ENCODE results near the gene SPDYE8.
"Not testable (repeated sequence)": the region's sequence is repeated elsewhere in the genome, so short reads cannot be mapped to it uniquely, and the experiment has no call there.

Gene SPDYE8

DNA sequence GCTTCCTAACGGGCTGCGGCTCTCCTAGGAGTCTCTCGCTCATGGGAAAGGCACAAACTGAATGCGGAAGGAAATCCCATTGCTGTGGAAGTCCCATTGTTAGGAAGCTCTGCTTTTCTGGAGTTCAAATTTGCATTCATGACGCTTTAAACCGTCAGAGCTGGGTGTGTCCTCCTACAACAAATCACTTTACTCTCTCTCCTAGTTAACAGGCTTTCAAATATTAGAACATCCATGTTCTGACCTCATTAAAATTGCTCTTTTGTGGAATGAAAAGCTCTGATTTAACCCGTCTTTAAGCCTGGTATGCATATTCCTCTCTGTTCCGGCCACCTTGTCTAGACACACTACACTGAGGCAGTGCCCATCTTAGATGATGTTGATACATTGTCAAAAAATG, at the start of gene SPDYE8:
Gene SPDYE8, minus strand, starts transcription at position 101 of the 400 bp plus-strand sequence. CDS start 1,800 bp downstream, outside the sequence.
- H3K27ac ChIP-seq (ENCODE audit: poor library complexity, severe bottlenecking); DNase-seq (ENCODE audit: low spot score); ATAC-seq (ENCODE audit: low read depth): not testable (repeated sequence)

GRCh38 chr7:73057811-73058210, 28.2 kb upstream of the SPDYE8 start, which contains the start of gene SPDYE11:
Gene SPDYE11 (minus strand): TSS chr7:73057911. CDS start chr7:73056111, 1,800 bp downstream.
- not testable (repeated sequence) for DNase-seq (ENCODE audit: low spot score); H3K27ac ChIP-seq (ENCODE audit: poor library complexity, severe bottlenecking); H3K4me3 ChIP-seq (ENCODE audit: severe bottlenecking); H3K9me3 ChIP-seq (ENCODE audit: severe bottlenecking); ATAC-seq (ENCODE audit: low read depth); H3K27me3 ChIP-seq (ENCODE audit: insufficient read depth, poor library complexity, severe bottlenecking); H3K36me3 ChIP-seq (ENCODE audit: low read depth); H3K4me1 ChIP-seq (ENCODE audit: insufficient read depth, poor library complexity, severe bottlenecking)

More for the DNA sequence above, at the start of gene SPDYE8:
- H3K9me3 ChIP-seq (ENCODE audit: severe bottlenecking); H3K36me3 ChIP-seq (ENCODE audit: low read depth); H3K27me3 ChIP-seq (ENCODE audit: insufficient read depth, poor library complexity, severe bottlenecking); H3K4me1 ChIP-seq (ENCODE audit: insufficient read depth, poor library complexity, severe bottlenecking); H3K4me3 ChIP-seq (ENCODE audit: severe bottlenecking): not testable (repeated sequence)

- not testable (repeated sequence) for H3K4me3 ChIP-seq (ENCODE audit: severe bottlenecking); H3K36me3 ChIP-seq (ENCODE audit: low read depth); DNase-seq (ENCODE audit: low spot score); H3K27me3 ChIP-seq (ENCODE audit: insufficient read depth, poor library complexity, severe bottlenecking); H3K9me3 ChIP-seq (ENCODE audit: severe bottlenecking); ATAC-seq (ENCODE audit: low read depth); H3K4me1 ChIP-seq (ENCODE audit: insufficient read depth, poor library complexity, severe bottlenecking)
- H3K27ac ChIP-seq (ENCODE audit: poor library complexity, severe bottlenecking): peak overlapping the region; percentile 68
These were observed 23.1 kb downstream of the SPDYE8 start for GRCh38 chr7:73006491-73006890.

- H3K27ac ChIP-seq (ENCODE audit: poor library complexity, severe bottlenecking): peak overlapping the region; percentile 68
These were observed 23.7 kb downstream of the SPDYE8 start for GRCh38 chr7:73005693-73006447.

DNA sequence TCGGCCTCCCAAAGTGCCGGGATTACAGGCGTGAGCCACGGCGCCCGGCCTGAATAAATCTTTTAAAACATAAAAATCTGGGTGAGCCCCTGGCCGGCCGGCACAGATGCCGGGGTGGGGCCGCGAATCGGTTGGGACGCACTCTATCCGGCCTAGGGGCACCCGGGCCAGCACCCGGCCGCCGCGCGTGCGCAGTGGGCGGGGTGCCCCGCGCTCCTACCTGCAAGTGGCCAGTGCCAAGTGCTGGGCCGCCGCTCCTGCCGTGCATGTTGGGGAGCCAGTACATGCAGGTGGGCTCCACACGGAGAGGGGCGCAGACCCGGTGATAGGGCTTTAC, 24.2 kb downstream of the SPDYE8 start:
- not testable (repeated sequence) for H3K4me1 ChIP-seq (ENCODE audit: insufficient read depth, poor library complexity, severe bottlenecking); H3K27me3 ChIP-seq (ENCODE audit: insufficient read depth, poor library complexity, severe bottlenecking); H3K9me3 ChIP-seq (ENCODE audit: severe bottlenecking); H3K36me3 ChIP-seq (ENCODE audit: low read depth)
- ATAC-seq (ENCODE audit: low read depth) (peak; percentile 87), DNase-seq (ENCODE audit: low spot score) (peak; percentile 64)
- Histone ChIP-seq H3K27ac (ENCODE audit: poor library complexity, severe bottlenecking) (peak overlapping the region; percentile 68), H3K4me3 (ENCODE audit: severe bottlenecking) (peak overlapping the region; percentile 45)

More at GRCh38 chr7:73005693-73006447, 23.7 kb downstream of the SPDYE8 start:
- DNase-seq (ENCODE audit: low spot score) (peak; percentile 87), ATAC-seq (ENCODE audit: low read depth) (peak; percentile 86)
- H3K36me3 ChIP-seq (ENCODE audit: low read depth); H3K9me3 ChIP-seq (ENCODE audit: severe bottlenecking); H3K4me1 ChIP-seq (ENCODE audit: insufficient read depth, poor library complexity, severe bottlenecking); H3K27me3 ChIP-seq (ENCODE audit: insufficient read depth, poor library complexity, severe bottlenecking): not testable (repeated sequence)
- peak overlapping the region; percentile 45 for H3K4me3 ChIP-seq (ENCODE audit: severe bottlenecking)

DNA sequence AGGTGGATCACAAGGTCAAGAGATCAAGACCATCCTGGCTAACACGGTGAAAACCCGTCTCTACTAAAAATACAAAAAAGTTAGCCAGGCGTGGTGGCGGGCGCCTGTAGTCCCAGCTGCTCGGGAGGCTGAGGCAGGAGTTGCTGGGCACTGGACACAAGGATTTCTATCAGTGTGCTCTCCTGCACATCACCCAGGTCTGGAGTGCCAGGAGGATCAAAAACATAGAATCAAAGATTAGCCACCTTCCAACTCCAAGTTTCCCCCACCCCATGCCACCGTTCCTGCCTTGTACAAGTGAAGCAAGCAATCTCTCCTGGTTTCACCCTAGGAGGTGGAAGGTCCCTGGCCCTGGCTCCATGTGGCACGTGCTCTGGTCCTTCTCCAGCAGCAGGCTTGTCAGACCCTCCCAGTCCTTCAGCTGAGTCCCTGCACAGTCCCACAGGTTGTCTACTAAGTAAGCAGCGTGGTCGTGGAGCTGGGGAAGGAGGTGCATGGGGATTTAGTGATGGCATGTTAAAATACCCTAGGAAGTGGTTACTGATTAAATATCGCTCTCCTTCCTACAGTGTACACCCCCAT, 31.6 kb downstream of the SPDYE8 start:
- H3K27me3 ChIP-seq (ENCODE audit: insufficient read depth, poor library complexity, severe bottlenecking); H3K36me3 ChIP-seq (ENCODE audit: low read depth); DNase-seq (ENCODE audit: low spot score); H3K27ac ChIP-seq (ENCODE audit: poor library complexity, severe bottlenecking); H3K4me1 ChIP-seq (ENCODE audit: insufficient read depth, poor library complexity, severe bottlenecking); H3K4me3 ChIP-seq (ENCODE audit: severe bottlenecking); ATAC-seq (ENCODE audit: low read depth); H3K9me3 ChIP-seq (ENCODE audit: severe bottlenecking): not testable (repeated sequence)

DNA sequence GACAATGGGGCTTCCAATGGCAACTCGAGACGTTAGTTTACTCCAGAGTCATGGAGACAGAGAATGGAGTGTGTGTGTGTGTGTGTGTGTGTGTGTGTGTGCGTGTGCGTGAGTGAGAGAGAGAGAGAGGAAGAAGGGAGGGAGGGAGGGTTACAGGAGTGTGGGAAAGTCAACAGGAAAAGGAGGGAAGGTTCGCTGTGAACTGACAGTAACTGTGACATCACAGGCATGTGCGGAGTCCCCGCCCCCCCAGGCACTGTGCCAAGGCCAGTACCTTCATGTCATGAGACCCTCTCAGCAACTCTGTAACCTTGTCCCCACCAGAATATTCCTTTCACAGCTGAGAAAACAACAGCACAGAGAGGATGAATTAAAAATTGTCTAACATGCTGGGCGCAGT, 32.1 kb downstream of the SPDYE8 start:
- H3K4me3 ChIP-seq (ENCODE audit: severe bottlenecking); H3K27me3 ChIP-seq (ENCODE audit: insufficient read depth, poor library complexity, severe bottlenecking); H3K36me3 ChIP-seq (ENCODE audit: low read depth); DNase-seq (ENCODE audit: low spot score); H3K27ac ChIP-seq (ENCODE audit: poor library complexity, severe bottlenecking); ATAC-seq (ENCODE audit: low read depth); H3K4me1 ChIP-seq (ENCODE audit: insufficient read depth, poor library complexity, severe bottlenecking); H3K9me3 ChIP-seq (ENCODE audit: severe bottlenecking): not testable (repeated sequence)

- DNase-seq (ENCODE audit: low spot score); H3K9me3 ChIP-seq (ENCODE audit: severe bottlenecking); H3K4me3 ChIP-seq (ENCODE audit: severe bottlenecking); H3K27ac ChIP-seq (ENCODE audit: poor library complexity, severe bottlenecking); H3K27me3 ChIP-seq (ENCODE audit: insufficient read depth, poor library complexity, severe bottlenecking); ATAC-seq (ENCODE audit: low read depth); H3K4me1 ChIP-seq (ENCODE audit: insufficient read depth, poor library complexity, severe bottlenecking); H3K36me3 ChIP-seq (ENCODE audit: low read depth): not testable (repeated sequence)
These were observed 34.1 kb downstream of the SPDYE8 start for GRCh38 chr7:72995484-72995883.

- not testable (repeated sequence) for H3K36me3 ChIP-seq (ENCODE audit: low read depth); H3K4me3 ChIP-seq (ENCODE audit: severe bottlenecking); H3K27ac ChIP-seq (ENCODE audit: poor library complexity, severe bottlenecking); H3K9me3 ChIP-seq (ENCODE audit: severe bottlenecking); H3K4me1 ChIP-seq (ENCODE audit: insufficient read depth, poor library complexity, severe bottlenecking); H3K27me3 ChIP-seq (ENCODE audit: insufficient read depth, poor library complexity, severe bottlenecking)
- peak; percentile 38 for DNase-seq (ENCODE audit: low spot score)
- ATAC-seq (ENCODE audit: low read depth): peak; percentile 66
These were observed 39.2 kb downstream of the SPDYE8 start for GRCh38 chr7:72990146-72990913.

DNA sequence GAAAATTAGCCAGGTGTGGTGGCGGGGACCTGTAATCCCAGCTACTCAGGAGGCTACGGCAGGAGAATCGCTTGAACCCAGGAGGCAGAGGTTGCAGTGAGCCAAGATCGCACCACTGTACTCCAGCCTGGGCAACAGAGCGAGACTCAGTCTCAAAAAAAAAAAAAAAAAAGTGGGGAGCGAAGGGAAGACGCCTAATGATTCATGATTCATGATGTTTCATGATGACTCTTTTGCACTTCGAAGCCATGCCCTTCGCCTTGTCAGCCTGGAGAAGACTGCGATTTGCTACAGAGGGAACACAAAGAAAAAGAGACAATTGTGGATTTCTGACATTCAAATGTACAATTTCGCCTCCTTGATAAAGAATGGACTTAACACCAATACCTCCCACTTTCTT, 47.5 kb downstream of the SPDYE8 start:
- not testable (repeated sequence) for H3K27me3 ChIP-seq (ENCODE audit: insufficient read depth, poor library complexity, severe bottlenecking); H3K27ac ChIP-seq (ENCODE audit: poor library complexity, severe bottlenecking); ATAC-seq (ENCODE audit: low read depth); H3K4me1 ChIP-seq (ENCODE audit: insufficient read depth, poor library complexity, severe bottlenecking); H3K9me3 ChIP-seq (ENCODE audit: severe bottlenecking); DNase-seq (ENCODE audit: low spot score); H3K36me3 ChIP-seq (ENCODE audit: low read depth); H3K4me3 ChIP-seq (ENCODE audit: severe bottlenecking)

- H3K4me3 ChIP-seq (ENCODE audit: severe bottlenecking); H3K4me1 ChIP-seq (ENCODE audit: insufficient read depth, poor library complexity, severe bottlenecking); DNase-seq (ENCODE audit: low spot score): not testable (repeated sequence)
These were observed 49.2 kb downstream of the SPDYE8 start for GRCh38 chr7:72980382-72980781.

More at GRCh38 chr7:72980382-72980781, 49.2 kb downstream of the SPDYE8 start:
- ATAC-seq (ENCODE audit: low read depth); H3K9me3 ChIP-seq (ENCODE audit: severe bottlenecking); H3K36me3 ChIP-seq (ENCODE audit: low read depth); H3K27ac ChIP-seq (ENCODE audit: poor library complexity, severe bottlenecking); H3K27me3 ChIP-seq (ENCODE audit: insufficient read depth, poor library complexity, severe bottlenecking): not testable (repeated sequence)
